GM19099 (cell line): ENCODE data around the gene VPS13C.

Source experiments
- POLR2A ChIP-seq: IDR thresholded peaks from 3 replicates; pipeline ENCODE4 v1.6.1; 2011; ENCODE audit warnings: low read depth; ENCODE audit not compliant: insufficient read length; ENCODE audit errors: extremely low read depth

VPS13C gene

GRCh38 chr15:61832223-61832622 lies 228.0 kb downstream of the VPS13C start:
- TF ChIP-seq POLR2A = no peak

- TF ChIP-seq POLR2A = no peak
These were observed 228.7 kb downstream of the VPS13C start for GRCh38 chr15:61831505-61831921.

GRCh38 chr15:61830536-61831330 lies 229.5 kb downstream of the VPS13C start:
- TF ChIP-seq POLR2A = no peak

- TF ChIP-seq POLR2A = no peak
These were observed 230.7 kb downstream of the VPS13C start for GRCh38 chr15:61829514-61829889.

- TF ChIP-seq POLR2A = no peak
These were observed 231.3 kb downstream of the VPS13C start for GRCh38 chr15:61828860-61829513.

DNA sequence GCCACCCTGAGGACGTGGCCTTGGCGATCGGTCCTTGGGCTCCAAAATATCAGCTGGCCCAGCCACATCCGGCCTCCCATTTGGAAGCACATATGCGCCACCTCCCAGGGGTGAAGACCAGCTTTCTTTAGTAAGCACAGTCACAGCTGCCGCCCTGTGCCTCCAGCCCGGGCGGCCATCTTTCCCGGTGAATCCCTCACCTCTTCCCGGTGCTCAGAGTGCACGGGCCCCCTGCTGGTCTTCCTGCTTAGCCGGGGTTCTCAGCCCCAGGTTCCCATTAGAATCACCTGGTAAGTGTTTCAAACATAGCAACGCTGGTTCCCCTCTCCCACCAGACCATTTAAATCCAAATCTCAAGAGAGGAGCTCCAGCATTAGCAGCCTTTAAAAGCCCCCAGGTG lies 232.2 kb downstream of the VPS13C start:
- no peak for TF ChIP-seq POLR2A

GRCh38 chr15:61827131-61827530 lies 233.1 kb downstream of the VPS13C start:
- no peak for TF ChIP-seq POLR2A

DNA sequence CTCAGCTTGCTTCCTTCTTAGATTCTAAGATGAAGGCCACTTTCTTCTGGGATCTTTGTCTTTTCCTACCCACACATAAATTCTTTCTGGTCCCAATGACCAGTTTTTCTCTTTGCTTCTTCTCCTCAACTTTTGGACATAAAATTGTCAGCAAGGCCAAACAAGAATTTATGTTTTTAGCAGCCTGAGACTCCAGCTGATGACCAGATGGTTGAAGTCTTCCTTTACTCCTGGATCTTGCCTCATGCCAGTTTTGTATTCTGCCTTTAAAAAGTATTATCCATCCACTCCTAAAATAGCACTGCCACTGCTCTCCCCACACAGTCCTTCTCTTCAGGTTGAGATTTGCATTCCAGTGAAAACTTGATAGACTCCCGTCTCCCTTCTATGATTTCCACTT lies 236.0 kb downstream of the VPS13C start:
- TF ChIP-seq POLR2A = no peak

DNA sequence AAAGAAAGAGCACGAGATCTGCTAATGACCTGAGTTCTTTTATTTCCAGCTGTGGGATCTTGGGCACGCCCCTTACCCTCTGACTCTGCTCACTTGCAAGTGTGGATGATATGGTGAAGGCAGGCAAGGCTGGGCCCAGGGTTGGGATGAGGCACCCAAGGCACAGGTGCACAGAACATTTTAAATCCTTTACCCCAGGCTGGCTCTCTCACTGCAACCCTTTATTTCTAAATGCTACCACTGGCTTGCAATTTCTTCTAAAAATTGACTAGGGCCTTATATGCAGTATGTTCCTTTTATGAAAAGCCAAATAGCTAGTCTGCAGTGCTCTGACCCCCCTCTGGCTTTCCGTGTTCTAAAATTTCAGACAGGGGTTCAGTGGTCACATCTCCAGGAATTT lies 237.7 kb downstream of the VPS13C start:
- TF ChIP-seq POLR2A = no peak

GRCh38 chr15:61820951-61821350 lies 239.3 kb downstream of the VPS13C start:
- no peak for TF ChIP-seq POLR2A

GRCh38 chr15:61820212-61820611 lies 240.0 kb downstream of the VPS13C start:
- no peak for TF ChIP-seq POLR2A

- no peak for TF ChIP-seq POLR2A
These were observed 240.9 kb downstream of the VPS13C start for GRCh38 chr15:61819386-61819785.

DNA sequence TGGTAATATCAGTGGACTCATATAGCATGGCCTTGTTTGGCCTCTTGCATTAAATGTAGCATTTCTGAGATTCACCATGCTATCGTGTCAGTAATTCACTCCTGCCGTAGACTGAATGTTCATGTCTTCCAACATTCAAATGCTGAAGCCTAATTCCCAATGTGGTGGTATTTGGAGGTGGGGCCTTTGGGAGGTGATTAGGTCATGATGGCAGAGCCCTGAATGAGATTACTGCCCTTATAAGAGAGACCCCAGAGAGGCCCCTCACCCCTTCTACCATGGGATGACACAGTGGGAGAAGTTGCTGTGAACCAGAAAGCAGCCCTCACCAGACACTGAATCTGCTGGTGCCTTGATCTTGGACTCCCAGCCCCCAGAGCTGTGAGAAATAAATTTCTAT lies 241.4 kb downstream of the VPS13C start:
- no peak for TF ChIP-seq POLR2A

- TF ChIP-seq POLR2A = no peak
These were observed 243.4 kb downstream of the VPS13C start for GRCh38 chr15:61816856-61817255.

GRCh38 chr15:61815356-61816083 lies 244.7 kb downstream of the VPS13C start:
- TF ChIP-seq POLR2A = no peak

DNA sequence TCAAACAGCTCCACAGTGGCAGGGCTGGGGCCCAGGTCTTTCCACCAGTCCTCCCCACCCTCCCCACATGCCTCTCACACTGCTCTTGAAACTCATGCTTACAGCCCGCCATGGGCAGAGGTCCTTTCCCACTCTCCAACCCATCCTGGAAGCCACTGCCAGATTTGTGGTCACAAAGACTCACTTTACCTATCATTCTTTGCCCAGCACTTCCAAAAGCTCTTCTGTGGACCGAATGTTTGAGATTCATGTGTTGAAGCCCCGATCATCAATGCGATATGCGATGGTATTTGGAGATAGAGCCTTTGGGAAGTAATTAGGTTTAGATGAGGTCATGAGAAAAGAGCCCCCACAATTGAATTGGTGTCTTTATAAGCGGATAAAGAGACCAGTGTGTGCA lies 247.8 kb downstream of the VPS13C start:
- TF ChIP-seq POLR2A = no peak
